ENCODE measurements around the gene TNFRSF18. TPM values are rescaled to one million over a fixed set of nuclear protein-coding genes. Genes with fewer than 3 reads are reported as not detected.

Gene TNFRSF18
- total and polyA plus RNA-seq, 10 of the 15 experiments (the other 5 are each of a cell fraction or from before 2014, with no cell fraction given), result 0.18 to 7.5 (median 1.5) TPM; not detected in 1

GRCh38 chr1:1221887-1222574, 15.6 kb upstream of the TNFRSF18 start (continued):
- TF ChIP-seq, protein P1, sequence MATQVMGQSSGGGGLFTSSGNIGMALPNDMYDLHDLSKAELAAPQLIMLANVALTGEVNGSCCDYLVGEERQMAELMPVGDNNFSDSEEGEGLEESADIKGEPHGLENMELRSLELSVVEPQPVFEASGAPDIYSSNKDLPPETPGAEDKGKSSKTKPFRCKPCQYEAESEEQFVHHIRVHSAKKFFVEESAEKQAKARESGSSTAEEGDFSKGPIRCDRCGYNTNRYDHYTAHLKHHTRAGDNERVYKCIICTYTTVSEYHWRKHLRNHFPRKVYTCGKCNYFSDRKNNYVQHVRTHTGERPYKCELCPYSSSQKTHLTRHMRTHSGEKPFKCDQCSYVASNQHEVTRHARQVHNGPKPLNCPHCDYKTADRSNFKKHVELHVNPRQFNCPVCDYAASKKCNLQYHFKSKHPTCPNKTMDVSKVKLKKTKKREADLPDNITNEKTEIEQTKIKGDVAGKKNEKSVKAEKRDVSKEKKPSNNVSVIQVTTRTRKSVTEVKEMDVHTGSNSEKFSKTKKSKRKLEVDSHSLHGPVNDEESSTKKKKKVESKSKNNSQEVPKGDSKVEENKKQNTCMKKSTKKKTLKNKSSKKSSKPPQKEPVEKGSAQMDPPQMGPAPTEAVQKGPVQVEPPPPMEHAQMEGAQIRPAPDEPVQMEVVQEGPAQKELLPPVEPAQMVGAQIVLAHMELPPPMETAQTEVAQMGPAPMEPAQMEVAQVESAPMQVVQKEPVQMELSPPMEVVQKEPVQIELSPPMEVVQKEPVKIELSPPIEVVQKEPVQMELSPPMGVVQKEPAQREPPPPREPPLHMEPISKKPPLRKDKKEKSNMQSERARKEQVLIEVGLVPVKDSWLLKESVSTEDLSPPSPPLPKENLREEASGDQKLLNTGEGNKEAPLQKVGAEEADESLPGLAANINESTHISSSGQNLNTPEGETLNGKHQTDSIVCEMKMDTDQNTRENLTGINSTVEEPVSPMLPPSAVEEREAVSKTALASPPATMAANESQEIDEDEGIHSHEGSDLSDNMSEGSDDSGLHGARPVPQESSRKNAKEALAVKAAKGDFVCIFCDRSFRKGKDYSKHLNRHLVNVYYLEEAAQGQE (IDR thresholded peaks at IDR 0.05; ENCODE audit: low read depth, low read length), result no peak
- TF ChIP-seq FOXK2 (IDR thresholded peaks at IDR 0.05) (no peak), PAX5 (IDR thresholded peaks at IDR 0.05; ENCODE audit: borderline replicate concordance, low read depth, low read length) (no peak), SUPT20H (IDR thresholded peaks at IDR 0.05; ENCODE audit: borderline replicate concordance, control insufficient read depth, low read depth, low read length) (no peak), ZBTB11 (CRISPR knock-in tag; IDR thresholded peaks at IDR 0.05) (no peak), ETV6 (conservative IDR thresholded peaks at IDR 0.05 in 1 of 2, IDR thresholded peaks at IDR 0.05 in 1 of 2; ENCODE audit: borderline replicate concordance in 1 of 2, low read depth in 1 of 2) (no peak), MEF2A (IDR thresholded peaks at IDR 0.05; ENCODE audit: insufficient read depth, low read depth, low read length) (no peak), GATAD2B (conservative IDR thresholded peaks at IDR 0.05; ENCODE audit: low read depth) (no peak), SRF (IDR thresholded peaks at IDR 0.05; ENCODE audit: low read depth in 2 of 2, low read length in 2 of 2) (no peak)
- TF ChIP-seq, protein P2, sequence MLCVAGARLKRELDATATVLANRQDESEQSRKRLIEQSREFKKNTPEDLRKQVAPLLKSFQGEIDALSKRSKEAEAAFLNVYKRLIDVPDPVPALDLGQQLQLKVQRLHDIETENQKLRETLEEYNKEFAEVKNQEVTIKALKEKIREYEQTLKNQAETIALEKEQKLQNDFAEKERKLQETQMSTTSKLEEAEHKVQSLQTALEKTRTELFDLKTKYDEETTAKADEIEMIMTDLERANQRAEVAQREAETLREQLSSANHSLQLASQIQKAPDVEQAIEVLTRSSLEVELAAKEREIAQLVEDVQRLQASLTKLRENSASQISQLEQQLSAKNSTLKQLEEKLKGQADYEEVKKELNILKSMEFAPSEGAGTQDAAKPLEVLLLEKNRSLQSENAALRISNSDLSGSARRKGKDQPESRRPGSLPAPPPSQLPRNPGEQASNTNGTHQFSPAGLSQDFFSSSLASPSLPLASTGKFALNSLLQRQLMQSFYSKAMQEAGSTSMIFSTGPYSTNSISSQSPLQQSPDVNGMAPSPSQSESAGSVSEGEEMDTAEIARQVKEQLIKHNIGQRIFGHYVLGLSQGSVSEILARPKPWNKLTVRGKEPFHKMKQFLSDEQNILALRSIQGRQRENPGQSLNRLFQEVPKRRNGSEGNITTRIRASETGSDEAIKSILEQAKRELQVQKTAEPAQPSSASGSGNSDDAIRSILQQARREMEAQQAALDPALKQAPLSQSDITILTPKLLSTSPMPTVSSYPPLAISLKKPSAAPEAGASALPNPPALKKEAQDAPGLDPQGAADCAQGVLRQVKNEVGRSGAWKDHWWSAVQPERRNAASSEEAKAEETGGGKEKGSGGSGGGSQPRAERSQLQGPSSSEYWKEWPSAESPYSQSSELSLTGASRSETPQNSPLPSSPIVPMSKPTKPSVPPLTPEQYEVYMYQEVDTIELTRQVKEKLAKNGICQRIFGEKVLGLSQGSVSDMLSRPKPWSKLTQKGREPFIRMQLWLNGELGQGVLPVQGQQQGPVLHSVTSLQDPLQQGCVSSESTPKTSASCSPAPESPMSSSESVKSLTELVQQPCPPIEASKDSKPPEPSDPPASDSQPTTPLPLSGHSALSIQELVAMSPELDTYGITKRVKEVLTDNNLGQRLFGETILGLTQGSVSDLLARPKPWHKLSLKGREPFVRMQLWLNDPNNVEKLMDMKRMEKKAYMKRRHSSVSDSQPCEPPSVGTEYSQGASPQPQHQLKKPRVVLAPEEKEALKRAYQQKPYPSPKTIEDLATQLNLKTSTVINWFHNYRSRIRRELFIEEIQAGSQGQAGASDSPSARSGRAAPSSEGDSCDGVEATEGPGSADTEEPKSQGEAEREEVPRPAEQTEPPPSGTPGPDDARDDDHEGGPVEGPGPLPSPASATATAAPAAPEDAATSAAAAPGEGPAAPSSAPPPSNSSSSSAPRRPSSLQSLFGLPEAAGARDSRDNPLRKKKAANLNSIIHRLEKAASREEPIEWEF (IDR thresholded peaks at IDR 0.05; ENCODE audit: insufficient replicate concordance, low read depth, low read length), result no peak
